Sigmoid colon (tissue), 4 donors: Measurements from ENCODE around the gene SLPI.

Source experiments
- EP300 ChIP-seq, 4 donors: sonication (generic); formaldehyde crosslinking; IDR thresholded peaks; one replicate each; pipeline ENCODE4 v1.6.1; 2017; ENCODE audit warnings: antibody characterized with exemption in 4 of 4
- POLR2A ChIP-seq, 2 donors: fragments of 450-650 bp; IDR thresholded peaks; one replicate each; pipeline ENCODE4 v1.6.1; 2016; ENCODE audit warnings: antibody characterized with exemption in 2 of 2, mild to moderate bottlenecking in 2 of 2, moderate library complexity in 2 of 2
- TF ChIP-seq, protein P1 (sequence below), 4 experiments: fragments of 450-650 bp in 3 of 4; fragments of 200-600 bp in 1 of 4; IDR thresholded peaks; one replicate each; pipeline ENCODE4 v1.5.1; 2016 to 2019; ENCODE audit warnings: antibody characterized with exemption in 4 of 4, mild to moderate bottlenecking in 3 of 4, moderate library complexity in 2 of 4

DNA sequence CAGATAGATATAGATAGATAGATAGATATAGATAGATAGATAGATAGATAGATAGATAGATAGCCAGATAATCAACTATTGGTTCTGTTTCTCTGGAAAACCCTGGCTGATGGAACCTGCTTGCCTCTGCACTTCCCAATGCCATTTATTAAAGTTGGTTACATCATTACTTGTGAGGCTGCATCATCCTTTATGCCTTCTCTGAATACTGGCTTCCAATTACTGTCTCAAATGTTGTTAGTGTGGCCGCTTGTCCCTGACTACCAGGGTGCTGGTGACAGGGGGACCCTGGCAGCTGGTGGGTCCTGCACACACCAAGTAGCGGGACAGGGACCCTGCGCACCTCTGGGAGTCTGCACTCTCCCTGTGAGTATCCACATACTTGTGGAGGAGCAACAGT is 3.9 kb upstream of the SLPI start:
- TF ChIP-seq, protein P1, sequence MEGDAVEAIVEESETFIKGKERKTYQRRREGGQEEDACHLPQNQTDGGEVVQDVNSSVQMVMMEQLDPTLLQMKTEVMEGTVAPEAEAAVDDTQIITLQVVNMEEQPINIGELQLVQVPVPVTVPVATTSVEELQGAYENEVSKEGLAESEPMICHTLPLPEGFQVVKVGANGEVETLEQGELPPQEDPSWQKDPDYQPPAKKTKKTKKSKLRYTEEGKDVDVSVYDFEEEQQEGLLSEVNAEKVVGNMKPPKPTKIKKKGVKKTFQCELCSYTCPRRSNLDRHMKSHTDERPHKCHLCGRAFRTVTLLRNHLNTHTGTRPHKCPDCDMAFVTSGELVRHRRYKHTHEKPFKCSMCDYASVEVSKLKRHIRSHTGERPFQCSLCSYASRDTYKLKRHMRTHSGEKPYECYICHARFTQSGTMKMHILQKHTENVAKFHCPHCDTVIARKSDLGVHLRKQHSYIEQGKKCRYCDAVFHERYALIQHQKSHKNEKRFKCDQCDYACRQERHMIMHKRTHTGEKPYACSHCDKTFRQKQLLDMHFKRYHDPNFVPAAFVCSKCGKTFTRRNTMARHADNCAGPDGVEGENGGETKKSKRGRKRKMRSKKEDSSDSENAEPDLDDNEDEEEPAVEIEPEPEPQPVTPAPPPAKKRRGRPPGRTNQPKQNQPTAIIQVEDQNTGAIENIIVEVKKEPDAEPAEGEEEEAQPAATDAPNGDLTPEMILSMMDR (IDR thresholded peaks at IDR 0.05): no peak
- TF ChIP-seq POLR2A (IDR thresholded peaks at IDR 0.05): no peak
- TF ChIP-seq EP300 (IDR thresholded peaks at IDR 0.05): no peak
